NCI-H510A treated with DMSO at 0.1 percent for 48 hours (cell line): ENCODE measurements around the gene STAM.
"Not testable (repeated sequence)": the region's sequence is repeated elsewhere in the genome, so short reads cannot be mapped to it uniquely, and the experiment has no call there.

Source experiments
- DNase-seq: peaks from one replicate; lab custom pipeline; 2025; lab: John Stamatoyannopoulos, UW

Gene STAM

GRCh38 chr10:17676919-17677318 is 33.0 kb downstream of the STAM start:
- DNase-seq = no peak

GRCh38 chr10:17682236-17682946 is 38.4 kb downstream of the STAM start:
- no peak for DNase-seq

- no peak for DNase-seq
Measured at GRCh38 chr10:17683541-17683940, 39.6 kb downstream of the STAM start.

GRCh38 chr10:17684537-17684936 is 40.6 kb downstream of the STAM start:
- no peak for DNase-seq

- DNase-seq = no peak
Measured at GRCh38 chr10:17685233-17685840, 41.4 kb downstream of the STAM start.

GRCh38 chr10:17687117-17687831 is 43.3 kb downstream of the STAM start:
- DNase-seq = no peak

GRCh38 chr10:17689137-17689536 is 45.2 kb downstream of the STAM start:
- no peak for DNase-seq

GRCh38 chr10:17693009-17693408 is 49.1 kb downstream of the STAM start:
- DNase-seq = no peak

GRCh38 chr10:17698696-17699095 is 54.7 kb downstream of the STAM start:
- DNase-seq = no peak

GRCh38 chr10:17701301-17701700 is 57.4 kb downstream of the STAM start:
- DNase-seq = no peak

GRCh38 chr10:17703706-17704105 is 59.8 kb downstream of the STAM start:
- DNase-seq = no peak

GRCh38 chr10:17708821-17709220 is 64.9 kb downstream of the STAM start:
- DNase-seq = no peak

- DNase-seq = no peak
Measured at GRCh38 chr10:17709492-17709891, 65.5 kb downstream of the STAM start.

- DNase-seq = no peak
Measured at GRCh38 chr10:17710181-17710580, 66.2 kb downstream of the STAM start.

- DNase-seq = no peak
Measured at GRCh38 chr10:17712053-17712452, 68.1 kb downstream of the STAM start.

- DNase-seq = no peak
Measured at GRCh38 chr10:17712717-17713471, 68.9 kb downstream of the STAM start.

- DNase-seq = no peak
Measured at GRCh38 chr10:17713758-17714157, 69.8 kb downstream of the STAM start.

- DNase-seq = no peak
Measured at GRCh38 chr10:17716161-17716560, 72.2 kb downstream of the STAM start.

GRCh38 chr10:17722317-17723014 is 78.5 kb downstream of the STAM start:
- DNase-seq = not testable (repeated sequence)

GRCh38 chr10:17725703-17726102 is 81.8 kb downstream of the STAM start:
- no peak for DNase-seq

- DNase-seq = no peak
Measured at GRCh38 chr10:17729630-17730029, 85.7 kb downstream of the STAM start.

- no peak for DNase-seq
Measured at GRCh38 chr10:17730667-17731066, 86.7 kb downstream of the STAM start.
